GM10266 (cell line): ENCODE data around the gene PYROXD2.

Source experiments
- DNase-seq: peaks from one replicate; pipeline ENCODE4 v3.0.0; 2012; ENCODE audit errors: extremely low spot score
- CTCF ChIP-seq: IDR thresholded peaks from 2 replicates; pipeline ENCODE4 v1.5.1; 2012; ENCODE audit warnings: mild to moderate bottlenecking, low read depth; ENCODE audit not compliant: control insufficient read depth, insufficient read depth; ENCODE audit errors: missing control alignments

The PYROXD2 gene

DNA sequence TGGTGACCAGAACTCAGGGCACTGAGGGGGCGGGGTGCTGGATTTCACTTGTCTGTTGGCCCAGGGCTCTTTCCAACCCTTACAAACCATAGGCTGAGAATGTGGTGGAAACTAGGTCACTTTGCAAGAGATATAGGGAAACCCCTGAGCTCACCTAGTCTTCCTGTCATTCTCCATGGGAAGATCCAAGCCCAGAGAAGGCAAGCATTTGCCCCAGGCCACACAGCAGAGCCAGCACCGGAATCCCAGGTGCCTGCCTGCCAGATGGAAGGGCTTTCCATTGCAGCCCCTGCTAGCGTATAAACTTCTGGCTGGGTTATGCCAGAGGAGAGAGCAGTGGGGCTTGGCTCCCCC is 427 bp downstream of the PYROXD2 start:
- DNase-seq, result no peak
- no peak for TF ChIP-seq CTCF

DNA sequence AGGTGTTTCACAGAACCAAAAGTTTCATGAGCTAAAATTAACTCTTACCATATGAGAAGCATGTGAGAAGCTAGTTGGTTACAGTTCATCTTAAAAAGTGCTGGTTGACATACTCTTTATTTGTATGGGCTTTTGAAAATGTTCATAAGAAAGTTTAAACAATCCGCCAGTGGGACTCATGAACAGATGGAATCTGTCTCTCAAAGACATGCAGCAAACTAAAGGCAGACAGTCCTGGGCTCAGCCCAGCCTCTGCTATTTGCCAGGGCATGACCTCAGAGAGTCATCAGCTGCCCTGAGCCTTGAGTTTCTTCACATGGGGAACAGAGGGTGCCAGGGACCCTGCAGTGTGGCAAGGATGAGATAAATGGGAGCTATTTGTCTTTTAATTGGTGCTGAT is 3.2 kb downstream of the PYROXD2 start:
- no peak for DNase-seq
- no peak for TF ChIP-seq CTCF

GRCh38 chr10:98411166-98411565 is 3.8 kb downstream of the PYROXD2 start:
- TF ChIP-seq CTCF, result no peak
- DNase-seq, result no peak

GRCh38 chr10:98410759-98411158 is 4.2 kb downstream of the PYROXD2 start:
- no peak for TF ChIP-seq CTCF
- no peak for DNase-seq

GRCh38 chr10:98410135-98410743 is 4.7 kb downstream of the PYROXD2 start:
- TF ChIP-seq CTCF, result no peak
- DNase-seq, result no peak

DNA sequence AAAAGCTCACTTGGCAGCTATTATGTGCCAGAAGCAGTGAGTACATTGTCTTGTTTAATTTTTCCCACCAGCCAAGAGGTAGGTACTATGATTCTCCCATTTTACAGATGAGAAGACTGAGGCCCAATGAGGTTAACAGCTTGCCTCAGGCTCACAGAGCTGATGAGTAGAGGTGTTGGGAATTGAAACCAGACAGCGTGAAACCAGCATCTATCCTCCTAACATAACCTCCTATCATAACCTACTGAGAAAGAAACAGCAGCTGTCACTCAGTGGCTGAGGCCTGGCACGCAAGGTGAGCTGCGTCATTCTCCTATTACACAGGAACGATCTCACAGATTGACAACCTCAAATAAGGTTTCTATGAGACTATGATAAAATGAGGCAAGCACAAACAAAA is 6.2 kb downstream of the PYROXD2 start:
- no peak for TF ChIP-seq CTCF
- DNase-seq, result no peak

GRCh38 chr10:98407744-98408241 is 7.2 kb downstream of the PYROXD2 start:
- DNase-seq, result no peak
- TF ChIP-seq CTCF, result no peak
